ENCODE measurements around the gene UGT1A1.

Gene UGT1A1

DNA sequence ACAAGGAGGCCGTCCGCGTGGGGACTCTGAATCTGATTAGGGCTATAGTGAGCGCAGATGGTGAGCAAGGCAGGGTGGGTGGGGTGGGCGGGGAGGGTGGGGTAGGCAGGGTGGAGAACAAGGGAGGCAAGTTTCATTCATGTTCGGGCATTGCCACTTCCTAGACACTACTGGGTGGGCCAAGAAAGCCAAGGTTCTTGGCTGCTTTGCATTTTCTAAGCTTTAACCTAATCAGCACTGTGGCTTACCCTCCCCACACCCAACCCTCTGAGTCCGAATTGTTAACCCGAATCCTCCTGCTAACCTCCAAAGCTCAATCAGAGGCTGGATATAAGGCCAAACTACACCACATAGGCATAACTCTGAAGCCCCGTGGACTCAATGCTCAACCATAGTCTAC lies 36.2 kb downstream of the UGT1A1 start:
- no peak for DNase-seq (ENCODE audit: low read depth in 3 of 3)

DNA sequence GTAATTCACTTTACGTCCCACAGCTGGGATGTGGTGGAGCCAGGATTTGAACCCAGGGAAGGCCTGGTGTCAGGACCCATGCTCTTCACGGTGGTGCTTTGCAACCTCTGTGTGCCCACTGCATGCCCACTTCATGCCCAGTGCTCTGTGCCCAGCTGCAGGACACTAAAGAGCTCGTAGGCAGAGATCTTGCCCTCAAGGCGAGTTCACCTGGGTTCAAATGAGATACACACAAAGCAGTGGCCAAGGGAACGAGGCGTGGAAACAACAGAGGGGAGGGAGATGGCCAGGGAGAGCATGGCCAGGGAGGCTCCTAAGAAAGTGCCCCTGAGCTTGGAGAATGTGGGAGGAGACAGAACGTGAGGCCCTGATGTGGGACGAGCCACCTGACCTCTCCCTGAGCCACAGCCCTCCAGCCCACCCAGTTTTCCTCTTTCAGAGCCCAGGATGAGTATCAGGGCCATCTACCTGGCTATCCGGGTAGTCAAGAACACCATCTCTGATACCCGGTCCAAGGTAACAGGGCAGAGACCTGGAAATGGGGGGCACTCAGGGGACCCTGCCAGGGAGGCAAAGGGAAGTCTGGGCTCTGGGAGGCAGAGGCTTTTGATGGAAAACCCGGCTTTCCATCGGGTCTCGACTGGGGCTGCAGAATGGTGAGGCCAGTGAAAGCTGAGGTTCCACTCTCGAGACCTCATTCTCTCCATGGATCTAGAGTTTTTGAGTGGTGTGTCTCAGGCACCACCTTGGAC lies 38.4 kb downstream of the UGT1A1 start:
- no peak for DNase-seq (ENCODE audit: low read depth in 3 of 3)

DNA sequence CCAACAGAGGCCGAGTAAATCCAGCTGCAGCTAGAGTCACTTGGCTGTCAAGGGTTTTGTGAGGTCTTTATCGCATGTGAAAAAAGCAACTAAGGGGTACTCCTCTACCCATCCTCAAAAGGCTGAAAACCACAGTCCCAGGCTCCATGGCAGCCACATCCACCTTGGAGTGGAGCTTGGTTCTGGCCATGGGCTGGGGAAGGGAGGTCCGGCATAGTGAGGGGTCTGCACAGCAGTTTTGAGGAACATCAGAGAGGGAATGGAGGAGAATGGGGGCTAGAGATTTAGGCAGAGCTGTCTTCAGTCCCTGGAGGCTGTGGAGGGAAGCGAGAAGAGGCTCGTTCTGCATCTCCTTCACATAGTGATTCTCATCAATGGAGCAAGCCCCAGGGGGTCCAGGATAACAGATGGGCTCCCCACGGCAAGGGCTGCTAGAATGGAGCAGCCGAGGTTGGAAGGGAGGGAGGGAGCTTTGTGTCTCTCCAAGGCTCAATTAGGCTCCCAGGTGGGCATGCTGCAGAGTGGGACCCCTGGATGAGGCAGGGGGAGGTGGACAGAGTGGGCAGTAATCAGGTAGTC lies 39.1 kb downstream of the UGT1A1 start:
- DNase-seq (ENCODE audit: low read depth in 3 of 3): no peak

DNA sequence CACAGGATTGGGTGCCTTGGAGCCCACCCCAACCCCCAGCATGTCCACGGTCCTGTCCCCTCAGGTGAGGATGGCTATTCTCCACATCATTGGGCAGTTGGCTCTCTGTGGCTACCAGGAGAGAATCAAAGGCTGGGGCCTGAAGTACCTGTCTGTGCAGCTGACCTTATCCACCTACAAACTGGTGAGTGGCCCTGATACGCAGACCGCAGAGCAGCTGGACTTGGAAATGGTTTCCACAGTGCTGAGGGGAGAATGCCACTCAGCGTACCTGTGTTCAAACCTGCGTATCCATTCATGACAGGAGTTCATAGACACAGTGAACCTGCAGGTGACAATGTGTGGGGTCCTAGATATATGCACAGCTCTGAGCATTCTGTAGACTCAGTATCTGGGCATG lies 39.6 kb downstream of the UGT1A1 start:
- DNase-seq (ENCODE audit: low read depth in 3 of 3): no peak

DNA sequence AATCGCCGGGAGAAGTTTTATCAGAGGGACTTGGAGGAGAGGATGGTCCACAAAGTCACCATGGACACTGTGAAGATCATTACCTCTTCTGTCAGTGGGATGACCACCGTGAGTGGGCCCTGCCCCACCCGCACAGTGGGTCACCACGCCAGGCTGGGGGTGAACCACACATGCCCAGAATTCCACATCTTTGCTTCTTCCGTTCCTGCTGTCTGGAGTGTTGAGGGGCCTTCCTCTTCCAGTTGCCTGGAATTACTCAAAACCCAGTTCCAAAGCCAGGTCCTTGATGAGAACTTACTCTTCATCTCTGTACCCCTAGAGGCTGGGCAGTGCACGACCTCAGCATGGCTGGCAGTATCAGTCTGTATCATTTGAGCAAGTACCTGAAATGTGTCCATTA lies 40.1 kb downstream of the UGT1A1 start:
- no peak for DNase-seq (ENCODE audit: low read depth in 3 of 3)

DNA sequence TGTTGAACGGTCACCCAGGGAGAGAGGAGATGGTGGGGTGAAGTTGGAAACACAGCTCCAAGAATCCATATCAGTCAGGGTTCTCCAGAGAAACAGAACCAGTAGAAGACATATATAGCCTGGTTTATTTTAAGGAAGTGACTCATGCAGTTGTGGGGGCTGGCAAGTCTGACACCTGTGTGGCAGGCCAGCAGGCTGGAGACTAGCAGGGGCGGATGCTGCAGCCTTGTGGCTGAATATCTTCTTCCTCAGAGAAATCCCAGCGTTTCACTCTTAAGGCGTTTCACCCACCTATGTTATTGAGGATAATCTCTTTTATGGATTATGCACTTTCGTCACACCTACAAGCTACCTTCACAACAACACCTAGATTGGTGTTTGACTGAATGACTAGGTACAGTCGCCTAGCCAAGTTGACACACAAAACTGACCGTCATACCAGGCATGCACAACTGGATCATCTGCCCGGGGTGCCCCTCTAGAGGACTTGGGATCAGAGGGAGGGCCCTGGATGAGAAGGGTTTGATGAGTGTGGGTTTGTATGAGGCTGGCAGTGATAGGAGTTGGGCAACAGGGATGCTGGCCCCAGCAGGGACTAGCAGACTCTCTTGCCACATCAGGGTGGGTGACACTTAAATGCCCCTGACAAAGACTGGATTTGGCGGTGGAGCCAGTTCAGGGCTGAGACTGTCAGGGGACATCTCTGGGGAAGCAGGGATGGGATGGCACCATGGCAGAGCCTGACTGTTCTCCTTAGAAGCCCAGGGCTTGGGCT lies 41.5 kb downstream of the UGT1A1 start:
- DNase-seq (ENCODE audit: low read depth in 3 of 3): no peak

DNA sequence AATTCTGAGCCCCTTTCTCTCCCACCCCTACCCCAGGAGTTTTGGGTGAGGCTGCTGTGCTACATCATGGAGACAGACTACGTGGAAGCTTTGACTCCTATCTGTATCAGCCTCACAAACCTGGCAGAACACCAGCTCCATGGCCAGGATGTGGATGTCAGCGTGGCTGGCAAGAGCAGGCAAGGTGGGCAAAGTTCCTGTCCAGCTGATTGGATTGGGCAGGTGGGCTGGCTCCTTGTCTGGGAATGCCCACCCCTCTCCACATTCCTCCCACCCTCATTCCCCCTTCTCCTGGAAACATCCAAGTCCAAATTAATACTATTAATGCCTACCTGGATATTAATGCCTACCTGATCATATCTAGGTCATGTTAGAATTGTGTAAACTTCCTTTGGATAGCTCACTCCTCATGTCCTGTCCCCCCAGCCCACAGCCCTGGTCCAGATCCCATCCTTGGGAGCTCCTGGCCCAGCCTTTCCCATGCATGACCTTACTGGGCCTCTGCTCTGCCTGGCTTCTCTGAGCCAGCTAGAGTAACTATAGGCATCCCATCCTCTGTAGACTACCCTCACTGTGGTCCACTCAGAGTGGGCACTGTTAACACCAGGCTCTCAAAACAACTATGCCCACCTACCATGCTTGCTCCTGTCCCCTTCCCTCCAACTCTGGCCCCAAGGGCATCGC lies 42.2 kb downstream of the UGT1A1 start:
- no peak for DNase-seq (ENCODE audit: low read depth in 3 of 3)

DNA sequence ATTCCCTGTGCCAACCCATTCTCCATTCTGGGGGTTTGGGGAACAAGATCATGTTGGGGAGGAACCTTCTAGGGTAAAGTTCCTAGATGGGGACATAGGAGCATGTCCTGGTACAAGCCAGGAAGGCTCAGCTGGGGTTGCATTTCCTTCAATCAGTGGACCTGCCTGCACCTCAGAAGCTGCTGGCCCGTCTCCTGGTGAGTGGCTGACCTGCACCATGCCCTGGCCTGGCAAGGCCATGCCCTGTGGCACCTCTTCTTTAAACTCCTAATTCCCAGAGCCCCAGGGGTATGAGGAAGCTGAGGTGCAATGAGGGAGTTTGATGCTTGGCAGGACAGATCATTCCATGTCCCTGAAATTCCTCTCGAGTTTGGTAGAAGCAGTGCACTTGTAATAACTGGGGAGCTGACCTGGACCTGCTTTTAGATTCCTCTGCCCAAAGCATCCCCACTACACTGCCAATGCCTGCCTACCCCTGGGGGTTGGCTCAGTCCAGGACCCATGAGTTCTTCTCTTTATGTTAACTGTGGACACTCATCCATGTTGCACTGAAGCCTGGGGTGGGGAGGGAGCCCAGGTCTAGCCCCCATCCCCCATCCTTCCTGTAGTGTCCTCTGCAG lies 43.3 kb downstream of the UGT1A1 start:
- DNase-seq (ENCODE audit: low read depth in 3 of 3): no peak

GRCh38 chr2:233803994-233804393 lies 43.9 kb downstream of the UGT1A1 start:
- DNase-seq (ENCODE audit: low read depth in 3 of 3): no peak

DNA sequence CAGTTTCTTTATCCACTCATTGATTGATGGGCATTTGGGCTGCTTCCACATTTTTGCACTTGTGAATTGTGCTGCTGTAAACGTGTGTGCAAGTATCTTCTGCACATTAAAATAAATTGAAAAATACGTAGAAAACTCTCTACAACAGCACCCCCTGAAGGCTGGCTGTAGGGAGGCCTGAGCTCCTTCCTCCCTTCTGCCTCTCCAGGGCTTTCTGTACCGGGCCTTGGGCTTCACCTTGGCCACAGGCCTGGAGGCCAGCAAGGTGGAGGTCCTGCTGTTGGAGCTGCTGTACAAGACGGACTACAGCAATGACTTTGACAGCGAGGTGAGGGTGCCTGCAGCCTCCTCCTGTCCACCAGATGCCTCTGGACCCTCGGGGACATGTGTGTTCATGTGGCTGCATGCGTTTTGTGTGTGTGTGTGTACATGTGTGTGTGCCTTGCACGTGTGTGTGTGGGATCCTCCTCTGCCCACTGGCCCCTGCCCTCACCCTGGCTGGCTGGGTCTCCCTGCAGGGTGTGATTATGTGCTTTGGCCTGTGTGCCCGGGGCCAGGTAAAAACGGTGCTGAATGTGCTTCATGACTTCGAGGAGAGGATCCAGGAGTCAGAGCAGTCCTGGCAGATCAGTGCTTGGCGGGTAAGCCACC lies 47.3 kb downstream of the UGT1A1 start:
- no peak for DNase-seq (ENCODE audit: low read depth in 3 of 3)

- no peak for DNase-seq (ENCODE audit: low read depth in 3 of 3)
Measured at GRCh38 chr2:233807966-233808935, 48.2 kb downstream of the UGT1A1 start.

GRCh38 chr2:233810385-233810784 lies 50.3 kb downstream of the UGT1A1 start:
- DNase-seq (ENCODE audit: low read depth in 3 of 3): no peak

DNA sequence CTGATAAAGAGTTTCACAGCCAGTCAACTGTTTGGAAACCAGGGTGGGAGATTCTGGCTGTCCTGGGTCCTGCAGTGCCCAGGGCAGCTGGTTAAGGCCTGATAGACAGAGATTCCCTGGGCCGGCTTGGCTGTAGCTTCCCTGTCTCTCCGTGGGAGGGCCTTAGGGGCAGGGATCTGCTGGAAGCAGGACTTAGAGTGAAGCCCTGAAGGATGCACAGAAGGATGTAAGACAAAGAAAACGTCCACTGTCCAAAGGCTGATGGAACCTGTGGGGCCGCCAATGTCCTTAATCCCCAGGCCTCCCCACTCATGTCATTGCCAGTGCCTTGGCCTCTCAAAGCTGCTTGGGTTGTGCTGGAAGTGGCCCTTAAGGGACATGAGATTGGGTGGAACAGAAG lies 51.0 kb downstream of the UGT1A1 start:
- DNase-seq (ENCODE audit: low read depth in 3 of 3): no peak

GRCh38 chr2:233811732-233812131 lies 51.7 kb downstream of the UGT1A1 start:
- DNase-seq (ENCODE audit: low read depth in 3 of 3): no peak

GRCh38 chr2:233813236-233814055 lies 53.4 kb downstream of the UGT1A1 start:
- no peak for DNase-seq (ENCODE audit: low read depth in 3 of 3)

DNA sequence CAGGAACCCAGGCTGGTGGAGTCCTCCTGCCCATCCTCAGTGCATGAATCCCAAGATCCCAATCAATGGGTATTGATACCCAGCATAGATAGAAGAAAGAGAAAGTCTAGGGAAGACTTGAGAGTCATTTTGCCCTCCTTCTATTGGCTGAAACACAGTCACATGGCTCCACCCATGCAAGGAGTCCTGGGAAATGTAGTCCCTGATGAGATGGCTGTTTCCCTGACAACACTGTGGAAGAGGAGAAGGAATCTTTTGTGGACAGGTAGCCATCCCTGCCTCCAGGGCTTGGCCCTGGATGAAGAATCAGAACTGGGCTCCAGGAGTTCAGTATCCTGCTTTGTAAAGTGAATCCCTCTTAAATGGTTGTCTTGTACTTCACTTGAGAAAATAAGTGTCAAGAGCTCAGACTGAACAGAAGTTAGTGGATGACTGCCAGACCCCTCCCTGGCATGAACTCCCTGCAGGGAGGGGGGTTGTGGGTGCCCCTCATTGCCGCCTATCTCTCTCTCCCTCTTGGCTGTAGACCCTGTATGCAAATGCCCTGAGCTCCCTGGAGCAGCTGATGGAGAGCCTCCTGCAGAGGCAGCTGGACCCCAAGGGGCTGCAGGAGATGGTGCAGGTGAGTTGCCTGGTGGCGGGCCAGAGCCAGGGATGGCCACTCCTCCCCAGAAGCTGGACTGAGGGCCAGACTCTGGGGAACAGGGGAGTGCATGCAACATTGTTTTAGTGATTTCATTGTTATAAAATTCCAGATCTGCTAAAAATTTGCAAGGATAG lies 54.2 kb downstream of the UGT1A1 start:
- no peak for DNase-seq (ENCODE audit: low read depth in 3 of 3)

- no peak for DNase-seq (ENCODE audit: low read depth in 3 of 3)
Measured at GRCh38 chr2:233815861-233816260, 55.8 kb downstream of the UGT1A1 start.

- no peak for DNase-seq (ENCODE audit: low read depth in 3 of 3)
Measured at GRCh38 chr2:233816334-233816733, 56.3 kb downstream of the UGT1A1 start.

GRCh38 chr2:233816771-233817170 lies 56.7 kb downstream of the UGT1A1 start:
- no peak for DNase-seq (ENCODE audit: low read depth in 3 of 3)

Measured in stimulated activated CD4-positive, alpha-beta T cell treated with anti-CD3 and anti-CD28 coated beads, TNF-alpha, amount 100 ng/mL, for 4 hours (primary cell).